NCI-H526 (cell line): ENCODE results near the gene EDA.
"Not testable (repeated sequence)": the region's sequence is repeated elsewhere in the genome, so short reads cannot be mapped to it uniquely, and the experiment has no call there.

ENCODE experiments used
- DNase-seq, 2 experiments: peaks; one replicate each; lab custom pipeline; 2025; lab: John Stamatoyannopoulos, UW

EDA gene

DNA sequence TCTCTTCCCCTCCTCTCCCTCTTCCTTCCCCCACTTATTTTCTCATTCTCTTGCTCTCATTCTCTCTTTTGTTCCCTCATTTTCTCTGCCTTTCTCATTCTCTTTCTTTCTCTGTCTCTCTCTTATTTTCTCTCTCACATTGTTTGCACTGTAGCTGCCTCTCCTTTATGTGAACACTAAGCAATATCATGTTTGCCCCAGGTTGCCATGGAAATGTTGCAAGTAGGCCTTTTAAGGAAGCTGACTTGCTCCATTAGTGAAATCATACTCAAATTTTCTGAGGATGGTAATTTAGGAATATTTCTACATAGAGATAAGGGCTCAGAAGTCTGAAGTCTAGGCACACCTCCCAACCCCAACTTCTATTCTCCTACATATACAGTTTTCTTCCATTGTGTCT is 130.1 kb downstream of the EDA start:
- DNase-seq: no peak

DNA sequence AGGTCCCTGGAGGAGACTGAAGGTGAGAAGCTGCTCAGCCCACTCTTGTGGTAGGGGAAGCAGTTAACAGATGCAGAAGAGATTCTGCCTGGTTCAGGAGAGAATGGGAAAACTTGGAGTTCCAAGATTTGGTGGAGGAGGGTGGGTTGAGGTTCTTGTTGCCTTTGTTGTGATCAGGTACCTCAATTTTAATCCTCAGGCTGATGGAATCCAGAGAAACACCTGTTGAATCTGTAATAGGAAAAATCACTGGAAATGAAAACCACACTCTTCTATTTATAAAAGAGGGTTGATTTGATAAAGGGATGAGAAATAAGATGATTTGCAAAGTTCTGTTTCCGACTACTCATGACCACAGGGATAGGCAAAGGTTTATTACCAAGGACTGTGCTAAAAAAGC is 132.1 kb downstream of the EDA start:
- DNase-seq: no peak

DNA sequence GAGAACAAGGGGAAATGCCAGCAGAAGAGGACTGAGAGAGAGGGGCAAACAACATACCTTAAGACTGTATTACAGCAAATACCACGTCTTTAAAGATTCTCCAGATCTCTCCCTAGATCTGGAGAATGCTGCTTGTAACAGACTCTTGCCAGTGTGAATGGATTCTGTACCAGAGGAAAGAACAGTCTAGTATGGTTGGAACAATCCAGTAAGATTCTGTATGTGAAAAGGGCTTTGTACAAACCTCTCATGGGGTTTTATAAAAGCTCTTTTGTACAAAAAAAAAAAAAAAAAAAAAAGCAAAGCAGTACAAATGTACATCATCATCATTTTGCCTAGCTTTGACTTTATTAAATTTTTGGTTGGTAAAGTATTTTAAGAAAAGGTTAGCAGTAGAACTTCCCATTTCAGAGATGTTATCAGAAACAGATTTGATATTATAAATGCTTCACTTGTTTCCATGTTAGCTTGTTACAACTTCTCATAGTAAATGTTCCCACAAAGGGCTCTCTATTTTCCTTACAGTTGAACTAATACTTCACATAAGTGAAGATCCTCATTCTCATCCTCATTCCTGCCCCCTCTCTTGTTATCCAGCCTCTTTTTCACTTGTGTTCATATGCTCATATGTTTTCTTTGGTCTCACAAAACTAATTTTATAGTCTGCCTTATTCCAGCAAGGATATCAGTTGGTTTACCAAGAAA is 144.2 kb downstream of the EDA start:
- DNase-seq: no peak

DNA sequence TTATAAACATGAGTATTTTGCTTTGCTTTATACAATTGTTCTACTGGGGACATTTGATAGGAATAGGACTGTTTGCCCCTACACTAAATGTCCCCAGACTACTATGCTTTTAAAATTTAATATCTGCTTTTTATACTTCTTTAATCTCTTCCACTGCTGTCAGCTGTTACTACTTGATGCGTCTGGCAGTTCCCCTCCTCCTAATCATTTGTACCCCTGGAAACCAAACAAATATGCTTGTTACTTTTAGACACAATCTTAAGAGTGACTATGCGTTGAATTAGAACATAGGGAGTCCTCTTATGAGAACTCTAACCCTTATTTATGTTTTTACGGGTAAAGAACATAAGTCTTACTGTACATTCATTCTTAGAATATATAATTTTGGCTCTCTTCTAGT is 145.7 kb downstream of the EDA start:
- no peak for DNase-seq

DNA sequence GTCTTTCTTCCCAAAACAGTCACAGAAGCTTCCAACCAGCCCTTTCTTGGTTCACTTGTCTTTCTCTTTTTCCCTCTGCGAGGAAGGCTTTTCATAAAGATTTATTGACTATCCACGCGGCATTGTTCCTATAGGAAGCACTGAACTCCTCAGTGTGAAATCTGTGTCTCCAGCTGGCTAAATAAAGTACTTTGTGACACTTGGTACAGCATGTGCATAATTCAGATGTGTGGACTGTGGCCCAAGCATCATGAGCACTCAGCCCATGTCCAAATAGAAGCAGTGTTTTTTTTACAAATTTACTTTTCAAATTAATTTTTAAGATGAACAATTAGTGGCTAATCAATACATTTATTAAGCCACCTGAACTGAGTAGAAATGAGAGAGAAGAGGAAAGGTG is 146.4 kb downstream of the EDA start:
- DNase-seq: no peak

DNA sequence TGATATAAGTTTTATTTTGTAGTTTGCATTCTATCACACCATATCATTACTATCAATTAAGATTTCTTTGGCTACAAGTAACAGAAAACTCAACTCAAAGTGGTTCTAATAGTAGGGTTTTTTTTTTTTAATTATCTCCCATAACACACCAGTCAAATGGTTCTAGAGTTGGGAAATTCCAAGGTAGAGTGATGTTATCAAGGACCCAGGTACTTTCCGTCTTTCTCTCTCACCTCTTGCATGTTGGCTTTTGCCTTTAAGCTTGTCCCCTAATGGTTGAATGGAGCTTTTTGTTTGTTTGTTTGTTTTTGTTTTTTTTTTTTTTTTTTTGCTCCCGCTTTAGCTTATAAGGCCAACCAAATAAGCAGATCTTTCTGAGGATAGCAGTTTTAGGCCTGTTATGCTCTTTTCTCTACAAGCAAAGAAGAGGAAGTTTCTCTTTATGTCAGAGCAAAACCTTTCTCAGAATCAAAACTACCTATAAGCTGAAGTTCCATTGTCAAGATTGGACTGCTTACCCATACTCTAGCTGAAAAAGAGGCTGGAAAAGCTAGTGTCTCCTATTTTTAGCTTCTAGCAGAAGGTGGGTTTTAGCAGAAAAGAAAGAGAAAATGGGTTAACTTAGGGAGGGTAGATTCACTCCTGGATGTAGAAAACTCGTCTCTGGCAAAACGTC is 177.5 kb downstream of the EDA start:
- DNase-seq: no peak

DNA sequence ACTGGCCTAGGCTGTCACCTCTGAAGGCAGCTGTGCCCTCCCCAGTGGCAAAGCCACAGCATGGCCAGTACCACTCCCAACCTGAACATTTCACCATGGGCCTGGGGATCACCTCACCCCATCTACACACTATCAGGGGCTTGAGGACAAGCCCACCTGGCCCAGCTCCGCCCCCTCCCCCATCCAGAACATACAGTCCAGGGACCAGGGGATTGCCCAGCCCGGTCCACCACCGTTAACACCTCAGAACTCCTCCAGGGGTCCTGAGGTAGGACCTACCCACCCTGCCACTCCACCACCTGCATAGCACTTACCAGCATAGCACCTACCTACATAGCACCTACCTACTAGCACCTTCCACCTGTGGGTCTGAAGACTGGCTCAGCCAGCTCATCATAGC is 179.8 kb downstream of the EDA start:
- no peak for DNase-seq

DNA sequence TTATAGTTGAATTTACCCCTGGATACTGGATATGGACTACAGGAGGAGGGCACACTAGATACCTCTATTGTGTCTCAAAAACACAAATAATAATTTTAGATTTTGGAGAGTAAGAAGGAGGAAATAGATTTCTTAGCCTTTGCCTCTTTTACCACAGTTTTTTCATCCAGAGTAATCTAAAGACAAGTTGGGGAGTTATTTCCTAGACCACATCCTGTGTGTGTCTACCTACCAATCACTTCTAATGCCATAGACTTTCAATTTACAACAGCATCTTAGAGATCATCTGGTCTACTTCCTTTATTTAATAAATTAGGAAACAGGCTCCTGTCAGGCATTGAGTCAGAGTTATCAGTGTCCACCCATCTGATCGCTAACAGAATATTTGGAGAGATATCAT is 191.5 kb downstream of the EDA start:
- no peak for DNase-seq

DNA sequence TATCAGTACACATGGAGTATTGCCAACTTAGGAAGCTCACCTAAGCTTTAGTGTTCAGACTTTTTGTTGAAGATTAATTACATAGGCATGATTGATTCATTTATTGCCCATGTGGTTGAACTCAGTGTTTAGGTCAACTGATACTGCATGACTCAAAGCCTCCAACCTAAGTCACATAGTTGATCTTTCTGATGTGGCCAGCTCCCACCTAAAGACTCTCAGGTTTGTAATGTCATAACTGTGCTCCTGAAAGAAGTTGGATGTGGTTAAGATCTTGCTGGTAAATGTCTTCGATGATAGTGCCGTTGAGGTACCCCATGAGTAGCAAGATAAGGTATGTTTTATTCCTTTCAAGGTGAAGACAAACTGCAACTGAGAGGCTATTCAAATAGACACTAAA is 192.5 kb downstream of the EDA start:
- DNase-seq: no peak

DNA sequence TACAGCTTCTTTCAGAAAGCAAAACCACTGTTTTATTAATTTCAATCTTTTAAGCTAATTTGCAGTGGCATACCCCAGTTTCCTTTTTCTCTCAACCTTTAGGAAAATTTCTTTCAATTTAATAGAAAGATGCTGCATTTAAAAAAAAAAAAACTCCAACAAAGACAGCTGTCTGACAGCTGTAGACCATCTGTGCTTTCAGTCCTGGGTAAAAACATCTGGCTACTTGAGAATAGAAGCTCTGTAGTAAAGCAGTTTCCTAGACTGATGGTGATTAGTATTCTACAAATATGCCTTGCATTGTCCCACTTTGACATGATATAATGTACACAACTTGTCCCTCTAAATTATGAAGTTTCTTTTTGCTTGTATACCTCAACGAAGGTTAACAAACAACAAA is 197.8 kb downstream of the EDA start:
- no peak for DNase-seq

DNA sequence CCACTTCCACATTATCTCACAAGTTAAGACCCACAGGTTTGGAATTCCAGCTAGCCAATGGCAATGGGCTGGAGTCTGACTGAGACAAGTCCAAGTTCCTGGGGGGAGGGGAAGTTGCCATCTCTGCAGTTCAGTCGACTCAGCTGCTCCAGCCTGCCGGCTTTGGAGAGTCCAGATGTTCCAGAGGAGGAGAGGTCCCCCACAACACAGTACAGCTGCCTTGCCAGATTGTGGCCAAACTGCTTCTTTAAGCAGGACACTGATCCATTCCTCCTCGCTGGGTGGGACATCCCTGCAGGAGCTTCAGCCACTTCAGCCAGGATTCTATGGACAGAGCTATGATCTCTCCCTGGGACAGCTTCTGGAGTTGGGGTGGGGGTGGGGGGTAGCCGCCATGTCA is 199.2 kb downstream of the EDA start:
- DNase-seq: no peak

DNA sequence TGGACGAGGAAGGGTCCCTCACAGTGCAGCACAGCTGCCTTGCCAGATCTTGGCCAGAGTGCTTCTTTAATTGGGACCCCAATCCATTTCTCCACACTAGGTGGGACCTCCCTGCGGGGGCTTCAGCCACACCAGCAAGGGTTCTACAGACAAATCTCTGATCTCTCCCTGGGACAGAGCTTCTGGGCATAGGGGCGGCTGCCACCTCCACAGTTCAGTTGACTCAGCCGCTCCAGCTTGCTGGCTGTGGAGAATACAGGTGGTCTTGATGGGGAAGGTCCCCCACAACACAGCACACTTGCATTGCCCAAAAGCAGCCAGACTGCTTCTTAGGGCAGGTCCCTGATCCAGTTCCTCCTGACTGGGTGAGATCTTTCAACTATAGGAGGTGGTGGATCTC is 199.6 kb downstream of the EDA start:
- no peak for DNase-seq

DNA sequence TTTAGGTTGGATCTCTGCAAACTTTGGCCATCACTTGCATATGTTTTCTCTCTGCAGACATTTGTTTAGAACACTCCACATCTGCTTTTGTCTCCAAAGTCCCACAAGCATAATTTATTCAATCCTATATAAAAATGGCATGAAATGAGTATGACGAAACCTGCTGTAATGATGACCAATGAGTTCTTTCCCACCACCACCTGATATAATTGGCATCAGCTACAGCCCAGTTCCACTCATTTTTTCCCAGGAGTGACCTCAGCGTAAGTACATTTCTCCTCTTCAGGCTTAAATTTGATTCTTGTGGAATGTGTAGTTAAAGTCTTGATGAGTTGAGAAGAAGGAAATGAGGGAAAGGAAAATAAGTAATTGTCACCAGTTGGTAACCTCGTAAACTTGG is 228.7 kb downstream of the EDA start:
- no peak for DNase-seq

DNA sequence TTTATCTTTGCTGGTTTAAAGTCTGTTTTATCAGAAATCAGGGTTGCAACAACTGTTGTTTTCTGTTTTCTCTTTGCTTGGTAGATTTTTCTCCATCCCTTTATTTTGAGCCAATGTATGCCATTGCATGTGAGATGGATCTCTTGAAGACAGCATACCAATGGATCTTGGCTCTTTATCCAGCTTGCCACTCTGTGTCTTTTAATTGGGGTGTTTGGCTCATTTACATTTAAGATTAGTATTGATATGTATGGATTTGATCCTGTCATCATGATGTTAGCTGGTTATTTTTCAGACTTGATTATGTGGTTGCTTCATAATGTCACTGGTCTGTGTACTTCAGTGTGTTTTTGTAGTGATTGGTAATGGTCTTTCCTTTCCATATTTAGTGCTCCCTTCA is 244.1 kb downstream of the EDA start:
- DNase-seq: not testable (repeated sequence)

DNA sequence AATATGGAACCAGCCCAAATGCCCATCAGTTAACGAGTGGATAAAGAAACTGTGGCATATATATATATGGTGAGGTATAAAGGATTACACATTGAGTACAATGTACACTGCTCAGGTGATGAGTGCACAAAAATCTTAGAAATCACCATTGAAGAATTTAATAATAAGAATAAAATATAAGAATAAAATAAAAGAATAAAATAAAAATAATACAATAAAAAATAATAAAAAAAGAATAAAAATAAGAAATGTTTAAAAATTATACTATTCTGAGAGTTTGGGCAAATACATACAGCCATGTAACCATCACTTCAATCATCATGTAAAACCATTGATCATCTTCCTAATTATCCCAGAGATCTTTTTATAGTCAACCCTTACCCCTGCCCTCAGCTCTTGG is 260.3 kb downstream of the EDA start:
- no peak for DNase-seq

DNA sequence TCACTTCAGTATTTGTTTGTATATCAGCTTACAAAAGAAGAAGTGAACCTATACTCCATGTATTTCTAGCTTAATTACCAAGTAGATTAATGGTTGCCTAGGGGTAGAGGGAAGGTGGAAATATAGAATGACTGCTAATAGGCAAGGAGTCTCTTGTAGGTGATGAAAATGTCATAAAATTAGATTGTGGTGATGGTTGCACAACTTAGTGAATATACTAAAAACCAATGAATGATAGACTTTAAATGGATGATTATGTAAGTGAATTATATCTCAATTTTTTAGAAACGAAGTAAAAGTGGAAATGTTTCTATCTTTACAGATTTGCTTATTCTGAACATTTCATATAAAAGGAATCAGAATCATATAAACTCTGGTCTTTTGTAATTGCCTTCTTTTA is 268.3 kb downstream of the EDA start:
- DNase-seq: no peak

DNA sequence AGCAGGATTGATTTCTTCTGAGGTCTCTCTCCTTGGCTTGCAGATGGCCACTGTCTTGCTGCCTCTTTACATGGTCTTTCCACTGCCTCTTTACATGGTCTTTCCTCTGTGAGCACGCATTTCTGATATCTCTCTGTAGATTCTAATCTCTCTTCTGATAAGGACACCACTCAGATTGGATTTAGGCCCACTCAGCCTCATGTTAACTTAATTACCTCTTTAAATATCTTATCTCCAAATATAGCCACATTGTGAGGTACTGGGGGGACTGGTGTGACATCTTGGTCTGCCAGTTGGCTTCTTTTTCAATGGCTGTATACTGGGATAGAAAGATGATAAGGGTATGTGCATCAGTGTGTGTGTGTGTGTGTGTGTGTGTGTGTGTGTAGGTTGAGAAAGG is 280.1 kb downstream of the EDA start:
- no peak for DNase-seq

DNA sequence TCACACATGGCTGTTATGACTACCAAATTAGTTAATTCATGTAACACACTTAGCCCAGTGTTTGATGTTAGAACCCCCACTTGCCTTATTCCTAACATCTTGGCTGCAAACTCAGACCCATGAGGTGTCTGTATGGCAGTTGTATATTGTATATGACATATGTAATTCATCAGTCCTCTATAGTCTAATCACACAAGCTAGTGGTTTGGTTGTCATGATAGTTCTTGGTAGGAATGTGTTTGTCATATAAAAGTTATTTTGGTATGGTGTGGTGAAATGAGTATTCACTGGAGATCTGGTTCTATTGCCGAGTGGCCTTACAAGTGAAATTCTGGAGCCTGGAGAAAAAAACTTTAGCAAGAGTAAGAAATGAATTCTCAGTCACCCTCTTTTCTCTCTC is 284.6 kb downstream of the EDA start:
- DNase-seq: no peak

DNA sequence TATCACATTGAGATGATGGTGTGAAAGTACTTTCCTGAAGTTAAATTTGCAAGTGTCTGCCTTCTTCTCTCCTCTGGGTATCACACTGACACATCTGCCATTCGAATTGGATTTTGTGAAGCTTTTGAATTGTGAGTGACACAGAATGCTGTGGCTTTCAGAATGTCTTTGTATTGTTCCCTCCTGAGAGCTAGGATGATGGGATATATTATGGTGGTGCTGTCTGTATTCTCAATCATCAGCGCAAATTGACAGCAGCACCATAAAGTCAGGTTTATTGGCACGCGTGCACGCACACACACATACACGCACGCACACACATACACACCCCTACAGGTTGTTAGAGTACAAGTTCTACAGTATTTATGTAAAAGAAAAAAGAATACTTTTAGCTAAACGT is 290.5 kb downstream of the EDA start:
- DNase-seq: no peak

DNA sequence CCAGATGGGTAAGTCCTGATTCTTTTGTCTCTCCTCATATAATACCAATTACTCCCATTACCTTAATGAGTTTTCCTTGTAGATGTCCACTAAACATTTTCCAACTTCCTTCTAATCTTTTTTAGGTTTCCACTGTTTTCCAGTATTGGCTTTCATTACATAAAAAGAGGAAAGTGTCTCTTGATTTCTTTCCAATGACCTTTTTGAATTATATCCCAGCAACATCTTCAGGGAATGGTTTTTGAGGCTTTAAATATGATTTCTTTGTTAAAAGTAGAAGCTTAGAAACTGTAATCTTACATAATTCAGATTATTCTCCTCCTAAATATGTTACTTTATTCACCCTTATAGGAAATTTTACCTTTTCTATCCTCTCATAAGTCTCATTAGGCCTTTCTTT is 298.9 kb downstream of the EDA start:
- no peak for DNase-seq

DNA sequence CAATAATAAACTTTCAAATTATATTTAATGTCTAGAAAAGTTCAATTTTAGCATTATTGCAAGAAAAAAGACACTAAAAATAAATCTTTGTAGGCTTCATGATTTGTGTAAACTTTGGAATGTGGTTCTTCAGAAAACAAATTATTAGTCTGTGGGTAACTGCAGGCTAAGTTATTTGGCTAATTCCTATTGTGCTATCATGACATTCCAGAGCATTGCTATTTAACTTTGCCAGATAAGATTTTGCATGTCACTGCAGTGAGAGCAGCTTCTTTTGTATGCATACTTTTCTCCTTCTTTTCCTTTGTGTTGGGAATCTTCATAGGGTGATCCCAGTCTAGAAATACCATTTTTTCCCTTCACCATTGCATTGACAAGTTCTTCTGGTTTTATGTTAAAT is 303.8 kb downstream of the EDA start:
- no peak for DNase-seq

DNA sequence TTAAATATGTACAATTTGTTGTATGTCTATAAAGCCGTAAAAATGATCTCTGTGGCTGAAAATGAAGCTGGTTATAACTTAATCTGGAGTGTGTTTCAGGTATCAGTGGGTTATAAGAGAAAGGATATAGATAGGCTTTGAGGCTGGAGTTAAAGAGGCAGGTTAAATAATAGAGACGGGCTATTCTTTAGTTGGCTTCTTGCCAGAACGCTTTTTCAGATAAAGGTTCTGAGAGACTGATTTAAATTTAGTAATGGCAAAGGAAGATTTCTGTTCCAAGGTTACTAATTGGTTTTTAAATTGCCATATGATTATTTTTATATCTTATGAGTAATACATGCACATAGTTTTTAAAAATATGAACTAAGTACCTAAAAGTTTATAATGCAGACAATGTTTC is 316.4 kb downstream of the EDA start:
- no peak for DNase-seq

DNA sequence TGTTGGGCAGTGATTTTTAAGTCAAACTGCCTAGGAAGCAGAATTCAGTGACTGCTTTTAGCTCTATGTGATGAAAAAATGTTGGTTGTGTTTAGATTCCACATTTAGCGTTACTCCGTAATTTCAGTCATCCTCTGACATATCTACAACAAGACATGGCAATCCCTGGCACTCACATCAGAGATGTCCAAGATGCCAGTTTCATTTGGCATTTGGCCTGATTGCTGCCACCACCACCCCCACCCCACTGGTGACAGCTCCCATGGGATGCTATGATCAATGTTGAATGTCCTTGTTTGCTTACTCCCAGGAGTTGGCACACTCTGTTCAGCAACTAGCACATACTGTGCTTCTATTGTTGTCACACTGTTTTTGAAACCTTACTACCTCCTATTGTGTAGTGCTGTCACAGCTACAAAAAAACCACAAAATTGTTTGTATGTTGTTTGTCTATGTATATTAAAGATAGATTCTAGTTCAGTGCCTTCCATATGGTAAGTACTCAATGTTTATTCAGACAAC is 332.4 kb downstream of the EDA start:
- DNase-seq: no peak

DNA sequence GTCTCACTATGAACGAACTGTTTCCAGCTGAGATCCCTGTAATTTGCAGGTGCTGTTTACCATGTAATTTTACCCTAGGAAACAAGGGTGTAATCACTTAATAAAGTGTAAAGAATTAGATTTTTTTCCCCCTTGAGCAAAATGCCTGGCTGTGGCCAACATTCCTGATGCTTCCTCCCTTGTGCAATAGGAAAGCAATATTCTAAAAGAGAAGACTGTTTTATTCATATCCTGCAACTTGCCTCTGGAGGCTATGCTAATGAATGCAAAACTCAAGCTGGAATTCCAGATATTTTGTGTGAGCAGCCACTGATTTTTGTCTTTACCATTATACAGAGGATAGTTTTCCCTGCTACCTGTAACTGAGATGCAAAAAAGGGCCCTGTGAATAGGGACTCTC is 335.8 kb downstream of the EDA start:
- DNase-seq: no peak
